Activated CD4-positive, alpha-beta T cell treated with anti-CD3 and anti-CD28 coated beads, Interleukin-2, amount 10 ng/mL, durations not matched to agents 7 days and 5 days (primary cell): ENCODE measurements around the gene SPECC1. TPM values are rescaled to one million over a fixed set of nuclear protein-coding genes. Genes with fewer than 3 reads are reported as not detected.
"Not testable (repeated sequence)": the region's sequence is repeated elsewhere in the genome, so short reads cannot be mapped to it uniquely, and the experiment has no call there.

Source experiments
- CTCF ChIA-PET: fragments of 350-600 bp; sonication (Branson Sonifier 250); formaldehyde crosslinking; loops from one replicate; lab custom pipeline; 2021; ENCODE audit warnings: antibody characterized with exemption; lab: Charles Lee
- POLR2A ChIA-PET: fragments of 350-600 bp; sonication (Branson Sonifier 250); formaldehyde crosslinking; loops from one replicate; lab custom pipeline; 2021; ENCODE audit warnings: antibody characterized with exemption; lab: Charles Lee
- DNase-seq: peaks from one replicate; pipeline ENCODE4 v3.0.0-alpha.2; 2020
- H3K27ac Mint-ChIP-seq: one replicate; pipeline ENCODE4 v1.8.0; 2021; ENCODE audit warnings: mild to moderate bottlenecking, moderate library complexity, mixed read lengths
- H3K27me3 Mint-ChIP-seq: one replicate; pipeline ENCODE4 v1.8.0; 2021; ENCODE audit warnings: mixed read lengths
- H3K36me3 Mint-ChIP-seq: one replicate; pipeline ENCODE4 v1.8.0; 2021; ENCODE audit warnings: low read depth, mixed read lengths
- H3K4me1 Mint-ChIP-seq: one replicate; pipeline ENCODE4 v1.8.0; 2021; ENCODE audit warnings: mixed read lengths
- H3K4me3 Mint-ChIP-seq: one replicate; pipeline ENCODE4 v1.8.0; 2021; ENCODE audit warnings: mild to moderate bottlenecking, moderate library complexity, mixed read lengths
- H3K9me3 Mint-ChIP-seq: one replicate; pipeline ENCODE4 v1.8.0; 2021; ENCODE audit warnings: mixed read lengths
- total RNA-seq, 2 experiments: library from RNA; stranded (reverse); gene quantifications; one replicate each; pipeline ENCODE4 v1.2.3, GENCODE V29; 2021

SPECC1 gene
- total RNA-seq, 2 experiments from 2014 or later, result 3.7 to 4.9 TPM

- H3K27me3 Mint-ChIP-seq, result peaks cover 13% of the 10 kb centered on the region
- no peaks in the 10 kb centered on the region for H3K9me3 Mint-ChIP-seq
- CTCF ChIA-PET, result no interaction called here
Observed at GRCh38 chr17:20159406-20160069, 150.4 kb downstream of the SPECC1 start.

GRCh38 chr17:20165516-20165915 is 156.4 kb downstream of the SPECC1 start:
- H3K4me3 Mint-ChIP-seq, H3K4me1 Mint-ChIP-seq, DNase-seq, H3K27ac Mint-ChIP-seq, H3K36me3 Mint-ChIP-seq, CTCF ChIA-PET, H3K27me3 Mint-ChIP-seq, H3K9me3 Mint-ChIP-seq, POLR2A ChIA-PET: not testable (repeated sequence)

More at GRCh38 chr17:20159406-20160069, 150.4 kb downstream of the SPECC1 start:
- H3K4me3 Mint-ChIP-seq, result no peak overlapping the region
- no peak for DNase-seq
- no peaks in the 10 kb centered on the region for H3K36me3 Mint-ChIP-seq
- no peak overlapping the region for H3K27ac Mint-ChIP-seq
- POLR2A ChIA-PET, result no interaction called here
- H3K4me1 Mint-ChIP-seq, result peaks cover 4% of the 10 kb centered on the region

- no peak for DNase-seq
Observed at GRCh38 chr17:20170085-20170484, 160.9 kb downstream of the SPECC1 start.

DNA sequence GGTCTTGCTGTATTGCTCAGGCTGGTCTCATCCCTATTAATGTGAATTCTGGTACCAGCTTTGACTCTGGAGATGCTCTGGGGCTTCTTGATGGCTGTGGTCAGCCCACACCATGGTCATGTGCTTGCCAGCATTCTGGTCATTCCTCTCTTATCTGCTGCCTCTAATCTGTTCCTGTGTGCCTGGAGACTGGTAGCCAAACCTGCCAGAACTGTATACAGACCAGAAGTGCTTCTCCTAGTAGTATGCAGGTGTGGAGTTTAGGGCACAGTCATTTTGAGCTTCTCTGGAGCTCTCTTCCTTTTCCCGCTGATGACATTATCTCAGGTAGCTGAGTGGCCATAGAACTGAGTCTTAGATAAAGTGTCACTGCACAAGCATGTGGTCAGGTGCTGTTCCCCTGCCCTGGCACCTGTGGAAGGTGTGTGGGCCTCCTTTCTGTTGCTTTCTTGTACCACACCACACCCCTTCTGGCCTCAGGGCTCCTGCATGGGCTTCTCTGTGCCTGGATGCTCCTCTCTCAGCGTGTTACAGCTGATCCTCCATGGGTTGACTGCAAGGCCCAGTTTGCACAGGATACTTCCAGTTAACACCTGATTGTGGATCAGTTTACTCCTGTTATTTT is 162.7 kb downstream of the SPECC1 start:
- Mint-ChIP-seq H3K27me3 (peaks cover 8% of the 10 kb centered on the region), H3K4me3 (no peak overlapping the region), H3K4me1 (no peaks in the 10 kb centered on the region), H3K27ac (no peak overlapping the region), H3K36me3 (no peaks in the 10 kb centered on the region), H3K9me3 (no peaks in the 10 kb centered on the region)
- CTCF ChIA-PET, result no interaction called here
- POLR2A ChIA-PET, result no interaction called here
- DNase-seq, result no peak

More at GRCh38 chr17:20170085-20170484, 160.9 kb downstream of the SPECC1 start:
- H3K27ac Mint-ChIP-seq, result no peak overlapping the region
- peaks cover 7% of the 10 kb centered on the region for H3K27me3 Mint-ChIP-seq
- no peaks in the 10 kb centered on the region for H3K9me3 Mint-ChIP-seq
- no peaks in the 10 kb centered on the region for H3K4me1 Mint-ChIP-seq
- POLR2A ChIA-PET, result no interaction called here
- H3K36me3 Mint-ChIP-seq, result no peaks in the 10 kb centered on the region
- CTCF ChIA-PET, result interaction anchor here (0.5 kb wide), 1 partner anchor 37 kb away, joined by 3 read pairs; no protein-coding TSS in a partner anchor
- H3K4me3 Mint-ChIP-seq, result no peak overlapping the region

- POLR2A ChIA-PET, result no interaction called here
- no peak overlapping the region for H3K4me3 Mint-ChIP-seq
- H3K4me1 Mint-ChIP-seq, result no peaks in the 10 kb centered on the region
- CTCF ChIA-PET, result no interaction called here
- H3K36me3 Mint-ChIP-seq, result no peaks in the 10 kb centered on the region
- no peak overlapping the region for H3K27ac Mint-ChIP-seq
- H3K27me3 Mint-ChIP-seq, result peaks cover 8% of the 10 kb centered on the region
- no peak for DNase-seq
- H3K9me3 Mint-ChIP-seq, result no peaks in the 10 kb centered on the region
Observed at GRCh38 chr17:20172376-20172775, 163.2 kb downstream of the SPECC1 start.

DNA sequence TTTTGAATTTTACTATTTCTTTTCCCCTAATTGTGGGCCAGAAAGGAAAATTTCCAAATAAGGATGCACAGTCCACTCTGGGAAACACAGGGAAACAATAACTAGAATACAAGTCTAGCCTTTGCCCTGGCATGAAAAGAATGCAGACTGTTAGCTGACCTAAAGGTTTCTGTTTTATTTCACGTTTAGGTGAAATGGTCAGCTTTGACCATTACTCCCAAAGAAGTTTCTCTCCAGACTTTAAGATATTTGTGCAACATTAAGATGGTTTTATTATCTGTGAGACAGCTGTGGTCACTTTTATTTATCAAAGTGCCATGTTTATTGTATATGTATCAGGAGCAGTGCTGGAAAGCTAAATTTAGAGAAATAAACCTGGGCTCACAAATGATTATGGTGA is 163.9 kb downstream of the SPECC1 start:
- POLR2A ChIA-PET, result no interaction called here
- Mint-ChIP-seq H3K36me3 (no peaks in the 10 kb centered on the region), H3K27ac (no peak overlapping the region), H3K9me3 (no peaks in the 10 kb centered on the region), H3K27me3 (peaks cover 6% of the 10 kb centered on the region), H3K4me3 (no peak overlapping the region), H3K4me1 (no peaks in the 10 kb centered on the region)
- DNase-seq, result no peak
- CTCF ChIA-PET, result no interaction called here

DNA sequence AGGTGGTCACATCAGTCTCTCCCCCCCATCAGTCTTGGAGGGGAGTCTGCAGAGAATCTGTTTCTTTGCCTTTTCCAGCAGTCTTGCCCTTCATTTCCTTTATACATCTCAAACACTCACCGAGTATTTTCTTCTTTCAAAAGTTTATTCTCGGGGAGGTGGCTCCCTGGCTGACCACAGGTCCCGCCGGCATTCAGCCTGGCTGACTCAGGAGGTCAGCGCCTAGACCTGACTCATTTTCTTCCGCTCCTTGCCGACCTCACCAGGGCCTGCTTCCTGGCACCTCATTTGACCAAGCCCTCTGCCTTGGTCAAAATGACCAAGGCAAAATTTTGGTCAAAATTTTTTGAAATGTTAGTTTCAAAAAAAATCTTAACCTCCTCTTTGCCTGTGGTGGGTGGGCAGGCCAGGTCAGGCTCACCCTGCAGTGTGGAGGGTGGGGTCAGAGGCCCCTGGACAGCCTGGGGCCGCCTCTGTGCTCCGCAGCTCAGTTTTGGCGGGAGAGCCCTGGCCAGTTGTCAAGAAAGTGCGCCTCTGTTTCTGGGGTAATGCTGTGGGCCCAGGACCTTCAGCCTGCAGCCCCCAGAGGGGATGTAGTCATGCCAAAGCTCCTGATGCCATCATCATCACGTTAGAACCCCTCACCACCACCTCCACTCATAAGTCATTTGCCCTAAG is 165.6 kb downstream of the SPECC1 start:
- Mint-ChIP-seq H3K4me1 (no peaks in the 10 kb centered on the region), H3K36me3 (no peaks in the 10 kb centered on the region)
- POLR2A ChIA-PET, result no interaction called here

DNA sequence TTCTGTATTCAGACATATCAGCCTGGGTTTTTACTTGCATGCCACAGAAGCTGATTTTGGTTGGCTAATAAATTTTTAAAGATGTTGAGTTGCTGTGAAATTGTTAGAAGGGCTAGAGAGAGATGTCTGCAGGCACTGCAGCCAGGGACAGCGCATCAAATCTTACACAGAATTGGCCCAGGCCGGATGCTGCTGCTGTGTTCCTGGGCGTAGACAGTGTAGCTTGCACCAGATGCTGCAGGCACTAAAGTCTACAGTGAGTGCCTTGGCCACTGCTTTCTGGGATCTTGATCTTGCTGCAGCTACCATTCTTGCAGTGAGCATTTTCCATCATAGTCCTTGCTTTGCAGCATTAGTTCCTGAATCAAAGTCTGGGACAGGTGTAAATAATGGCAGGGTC is 169.9 kb downstream of the SPECC1 start:
- ChIA-PET CTCF (no interaction called here), POLR2A (no interaction called here)
- H3K4me3 Mint-ChIP-seq, result no peak overlapping the region
- H3K36me3 Mint-ChIP-seq, result no peaks in the 10 kb centered on the region
- H3K27ac Mint-ChIP-seq, result no peak overlapping the region
- H3K4me1 Mint-ChIP-seq, result no peaks in the 10 kb centered on the region
- peaks cover 11% of the 10 kb centered on the region for H3K27me3 Mint-ChIP-seq
- DNase-seq, result no peak
- no peaks in the 10 kb centered on the region for H3K9me3 Mint-ChIP-seq

More for the DNA sequence above, 165.6 kb downstream of the SPECC1 start:
- DNase-seq, result no peak
- CTCF ChIA-PET, result no interaction called here
- H3K4me3 Mint-ChIP-seq, result no peak overlapping the region
- peaks cover 10% of the 10 kb centered on the region for H3K27me3 Mint-ChIP-seq
- no peaks in the 10 kb centered on the region for H3K9me3 Mint-ChIP-seq
- no peak overlapping the region for H3K27ac Mint-ChIP-seq

DNA sequence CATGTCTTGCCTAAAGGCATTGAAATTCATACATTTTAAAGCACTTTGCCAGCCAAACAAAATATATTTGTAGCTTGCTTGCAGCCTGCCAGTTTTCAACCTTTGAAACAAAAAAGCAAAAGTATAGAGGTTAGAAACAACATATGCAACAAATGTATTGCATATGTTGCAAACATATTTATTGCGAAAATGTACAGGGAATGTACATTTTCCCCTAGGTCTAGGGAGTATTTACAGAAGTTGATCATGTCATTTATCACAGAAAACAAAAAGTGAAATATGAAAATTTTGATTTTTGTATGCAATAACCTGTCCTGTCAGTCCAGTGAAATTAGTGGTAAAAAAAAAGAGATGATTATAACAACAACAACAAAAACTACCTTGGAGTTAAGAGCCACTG is 171.5 kb downstream of the SPECC1 start:
- H3K9me3 Mint-ChIP-seq, result no peaks in the 10 kb centered on the region
- CTCF ChIA-PET, result no interaction called here
- POLR2A ChIA-PET, result no interaction called here

DNA sequence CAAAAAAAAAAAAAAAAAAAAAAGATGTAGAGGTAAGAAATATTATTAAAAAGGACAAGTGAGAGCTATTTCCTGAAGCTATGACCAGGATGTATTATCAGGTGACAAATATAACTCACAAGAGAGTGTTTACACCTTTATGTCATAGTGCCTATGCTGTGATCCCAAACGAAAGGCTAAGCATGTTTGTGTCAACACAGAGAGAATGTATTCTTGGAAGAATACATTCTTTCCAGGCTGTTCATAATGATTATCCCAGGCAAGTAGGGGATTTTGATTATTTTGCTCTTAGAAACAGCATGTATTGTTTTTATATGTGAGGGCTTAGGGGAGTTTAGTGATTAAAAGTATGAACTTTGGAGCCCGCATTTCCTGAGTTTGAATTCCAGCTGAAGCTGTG is 175.0 kb downstream of the SPECC1 start:
- no peak overlapping the region for H3K27ac Mint-ChIP-seq
- H3K36me3 Mint-ChIP-seq, result no peaks in the 10 kb centered on the region
- H3K4me1 Mint-ChIP-seq, result no peaks in the 10 kb centered on the region
- H3K9me3 Mint-ChIP-seq, result no peaks in the 10 kb centered on the region
- ChIA-PET CTCF (interaction anchor here (0.7 kb wide), 1 partner anchor 51 kb away, joined by 3 read pairs; no protein-coding TSS in a partner anchor), POLR2A (no interaction called here)
- DNase-seq, result no peak
- no peak overlapping the region for H3K4me3 Mint-ChIP-seq
- peaks cover 10% of the 10 kb centered on the region for H3K27me3 Mint-ChIP-seq

More for the DNA sequence above, 171.5 kb downstream of the SPECC1 start:
- H3K36me3 Mint-ChIP-seq, result no peaks in the 10 kb centered on the region
- no peak overlapping the region for H3K4me3 Mint-ChIP-seq
- H3K4me1 Mint-ChIP-seq, result no peaks in the 10 kb centered on the region
- peaks cover 11% of the 10 kb centered on the region for H3K27me3 Mint-ChIP-seq
- no peak overlapping the region for H3K27ac Mint-ChIP-seq
- no peak for DNase-seq

- no peak for DNase-seq
- Mint-ChIP-seq H3K36me3 (no peaks in the 10 kb centered on the region), H3K4me3 (no peak overlapping the region), H3K27me3 (peaks cover 3% of the 10 kb centered on the region), H3K9me3 (no peaks in the 10 kb centered on the region), H3K4me1 (no peaks in the 10 kb centered on the region), H3K27ac (no peak overlapping the region)
- ChIA-PET CTCF (no interaction called here), POLR2A (no interaction called here)
Observed at GRCh38 chr17:20184977-20185619, 175.9 kb downstream of the SPECC1 start.

- CTCF ChIA-PET, result no interaction called here
- DNase-seq, result no peak
- no peak overlapping the region for H3K4me3 Mint-ChIP-seq
- H3K27ac Mint-ChIP-seq, result no peak overlapping the region
- H3K36me3 Mint-ChIP-seq, result no peaks in the 10 kb centered on the region
- POLR2A ChIA-PET, result no interaction called here
- H3K4me1 Mint-ChIP-seq, result no peaks in the 10 kb centered on the region
- H3K27me3 Mint-ChIP-seq, result peaks cover 1% of the 10 kb centered on the region
- no peaks in the 10 kb centered on the region for H3K9me3 Mint-ChIP-seq
Observed at GRCh38 chr17:20187049-20187448, 177.9 kb downstream of the SPECC1 start.

GRCh38 chr17:20189302-20189701 is 180.1 kb downstream of the SPECC1 start:
- H3K27ac Mint-ChIP-seq, result no peak overlapping the region
- POLR2A ChIA-PET, result no interaction called here
- no peak for DNase-seq
- H3K4me3 Mint-ChIP-seq, result no peak overlapping the region
- H3K27me3 Mint-ChIP-seq, result peaks cover 1% of the 10 kb centered on the region
- no peaks in the 10 kb centered on the region for H3K4me1 Mint-ChIP-seq
- CTCF ChIA-PET, result no interaction called here
- no peaks in the 10 kb centered on the region for H3K36me3 Mint-ChIP-seq
- H3K9me3 Mint-ChIP-seq, result no peaks in the 10 kb centered on the region
